IPS-18c (cell line): ENCODE data around the gene NECAB2.

ENCODE experiments used
- H3K4me3 ChIP-seq: 2 replicates; pipeline ENCODE4 v1.7.0; 2013; ENCODE audit warnings: low read depth, mild to moderate bottlenecking, low read length, moderate library complexity; ENCODE audit not compliant: insufficient read depth
- H3K9me3 ChIP-seq: one replicate; pipeline ENCODE4 v1.6.1; 2013; ENCODE audit warnings: mild to moderate bottlenecking, low read length, moderate library complexity; ENCODE audit not compliant: control insufficient read depth, insufficient read depth

Gene NECAB2

DNA sequence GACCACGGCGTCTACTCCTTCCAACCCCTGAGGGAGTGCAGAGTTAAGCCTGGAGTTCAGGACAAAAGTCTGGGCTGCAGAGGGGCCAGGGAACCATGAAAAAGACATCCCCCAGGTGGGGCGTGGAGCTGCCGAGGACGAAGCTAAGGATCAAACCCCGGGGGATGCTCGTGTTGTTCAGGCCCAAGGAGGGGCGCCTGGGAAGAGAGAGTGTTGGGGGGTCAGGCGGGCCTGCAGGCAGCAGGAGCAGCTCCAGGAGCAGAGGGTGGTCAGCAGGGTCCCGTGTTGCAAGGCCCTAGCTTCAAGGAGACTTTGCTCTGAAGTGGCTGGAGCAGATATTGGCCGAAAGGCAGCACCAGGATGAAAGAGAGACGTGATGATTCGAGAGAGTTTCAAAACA, 26.7 kb downstream of the NECAB2 start:
- Histone ChIP-seq H3K9me3 (no peaks in the 10 kb centered on the region), H3K4me3 (no peak overlapping the region)

DNA sequence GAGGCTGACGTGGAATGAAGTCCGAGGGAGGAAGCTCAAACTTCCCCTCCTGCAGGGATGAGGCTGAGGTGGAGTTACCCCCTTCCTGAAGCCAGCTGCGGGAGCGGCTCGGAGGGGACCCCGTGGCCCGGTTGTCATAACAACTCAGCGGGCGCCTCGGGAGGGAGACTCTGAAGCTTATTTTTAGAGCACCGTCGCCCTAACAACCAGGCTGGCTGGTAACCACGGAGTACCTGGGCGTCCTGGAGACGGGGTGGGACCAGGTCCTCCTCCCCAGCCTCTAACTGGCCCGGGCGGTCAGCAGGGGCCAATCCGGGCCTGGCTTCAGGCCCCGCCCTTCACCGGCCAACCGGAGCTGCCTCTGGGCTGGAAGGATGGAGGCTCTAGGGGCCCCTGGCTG, 27.7 kb downstream of the NECAB2 start:
- Histone ChIP-seq H3K4me3 (no peak overlapping the region), H3K9me3 (no peaks in the 10 kb centered on the region)

- H3K9me3 ChIP-seq = no peaks in the 10 kb centered on the region
- no peak overlapping the region for H3K4me3 ChIP-seq
Measured at GRCh38 chr16:83996481-83997252, 28.6 kb downstream of the NECAB2 start.

DNA sequence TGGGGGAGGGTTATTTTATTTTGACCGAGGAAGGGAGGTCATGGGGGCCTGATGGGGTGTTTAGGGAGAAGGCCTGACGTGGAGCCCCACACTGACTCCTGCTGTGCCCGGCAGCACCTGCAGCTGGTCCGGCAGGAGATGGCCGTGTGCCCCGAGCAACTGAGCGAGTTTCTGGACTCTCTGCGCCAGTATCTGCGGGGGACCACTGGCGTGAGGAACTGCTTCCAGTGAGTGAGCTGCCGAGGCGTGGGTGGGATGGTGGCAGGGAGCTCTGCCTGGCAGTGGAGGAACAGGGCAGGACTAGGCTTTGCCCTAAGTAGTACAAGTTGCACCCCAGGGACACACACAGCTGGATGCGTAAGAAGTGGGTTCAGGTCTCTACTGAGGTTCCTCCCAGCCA, 30.0 kb downstream of the NECAB2 start:
- no peak overlapping the region for H3K4me3 ChIP-seq
- no peaks in the 10 kb centered on the region for H3K9me3 ChIP-seq

- no peak overlapping the region for H3K4me3 ChIP-seq
- H3K9me3 ChIP-seq = no peaks in the 10 kb centered on the region
Measured at GRCh38 chr16:84000989-84001642, 33.1 kb downstream of the NECAB2 start.

DNA sequence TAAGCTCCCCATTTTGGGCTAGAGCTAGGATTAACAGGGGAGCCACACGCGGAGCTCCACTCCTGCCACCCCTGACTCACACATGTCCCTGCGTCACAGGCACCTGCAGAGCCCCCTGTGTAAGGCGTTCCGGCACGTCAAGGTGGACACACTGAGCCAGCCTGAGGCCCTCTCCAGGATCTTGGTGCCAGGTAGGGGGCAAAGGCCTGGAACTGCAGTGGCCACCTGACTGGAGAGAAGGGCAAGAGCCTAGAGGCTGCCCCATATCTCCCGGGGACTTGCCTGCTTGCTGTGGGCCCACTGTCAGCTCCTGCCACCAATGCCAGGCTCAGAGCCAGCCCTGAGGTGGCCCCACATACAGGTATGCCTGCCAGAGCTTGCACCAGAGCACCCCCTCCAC, 33.7 kb downstream of the NECAB2 start:
- Histone ChIP-seq H3K9me3 (no peaks in the 10 kb centered on the region), H3K4me3 (no peak overlapping the region)

GRCh38 chr16:84003038-84003437, 35.0 kb downstream of the NECAB2 start:
- no peak overlapping the region for H3K4me3 ChIP-seq
- H3K9me3 ChIP-seq = no peaks in the 10 kb centered on the region

DNA sequence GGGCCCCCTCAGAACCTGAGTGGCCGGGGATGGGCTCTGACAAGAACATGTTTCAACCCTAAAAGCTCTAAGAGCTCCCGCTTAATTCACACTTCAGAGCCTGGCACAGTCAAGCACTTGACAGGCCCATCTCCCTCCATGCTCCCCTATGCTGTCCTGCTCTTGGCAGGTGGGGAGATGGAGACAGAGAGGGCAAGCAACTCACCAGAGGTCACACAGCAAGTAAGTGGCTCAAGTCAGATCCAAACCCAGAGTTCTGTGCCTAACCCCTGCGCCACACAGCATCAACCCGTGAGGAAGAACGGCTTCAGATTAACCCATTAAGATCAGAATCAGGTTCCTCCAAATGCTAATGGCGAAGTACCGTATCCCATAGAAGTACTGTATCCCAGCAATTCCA, 36.4 kb downstream of the NECAB2 start:
- peaks cover 2% of the 10 kb centered on the region for H3K9me3 ChIP-seq
- no peak overlapping the region for H3K4me3 ChIP-seq

GRCh38 chr16:84005391-84005790, 37.3 kb downstream of the NECAB2 start:
- Histone ChIP-seq H3K9me3 (peaks cover 2% of the 10 kb centered on the region), H3K4me3 (no peak overlapping the region)

DNA sequence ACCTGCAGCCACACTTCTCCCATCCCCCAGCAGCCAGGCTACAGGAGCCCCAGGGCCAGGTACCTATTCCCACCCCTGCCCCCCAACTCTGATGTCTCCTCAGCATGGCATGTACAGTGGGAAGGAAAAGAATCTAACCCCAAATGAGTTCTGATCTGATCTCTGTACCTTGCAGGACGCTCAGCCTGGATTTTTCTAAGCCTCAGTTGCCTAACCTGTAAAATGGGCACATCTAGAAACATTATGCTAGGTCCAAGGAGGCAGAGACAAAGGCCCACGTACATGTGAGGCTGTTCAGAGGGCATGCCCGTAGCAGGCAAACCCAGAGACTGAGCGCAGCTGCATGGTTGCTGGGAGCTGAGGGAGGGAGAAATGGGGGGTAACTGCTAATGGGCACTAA, 39.5 kb downstream of the NECAB2 start:
- H3K4me3 ChIP-seq = no peak overlapping the region
- H3K9me3 ChIP-seq = peaks cover 2% of the 10 kb centered on the region

GRCh38 chr16:84007965-84008364, 39.9 kb downstream of the NECAB2 start:
- H3K4me3 ChIP-seq = no peak overlapping the region
- peaks cover 2% of the 10 kb centered on the region for H3K9me3 ChIP-seq

DNA sequence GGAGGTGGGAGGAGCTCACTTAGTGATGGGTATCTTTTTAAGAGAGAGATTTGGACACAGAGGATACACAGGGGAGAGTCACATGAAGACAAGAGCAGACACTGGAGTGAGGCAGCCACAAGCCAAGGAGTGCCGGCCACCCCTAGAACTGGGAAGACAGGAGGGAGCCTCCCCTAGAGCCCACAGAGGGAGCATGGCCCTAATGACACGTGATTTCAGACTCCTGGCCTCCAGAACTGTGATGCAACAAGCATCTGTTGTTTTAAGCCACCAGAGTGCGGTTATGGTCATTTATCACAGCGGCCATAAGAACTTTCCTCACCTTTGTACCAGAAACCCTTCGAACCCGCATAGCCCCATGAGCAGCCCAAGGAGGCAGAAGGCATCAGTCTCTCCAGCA, 41.2 kb downstream of the NECAB2 start:
- H3K4me3 ChIP-seq = no peak overlapping the region
- peaks cover 2% of the 10 kb centered on the region for H3K9me3 ChIP-seq

- Histone ChIP-seq H3K9me3 (peaks cover 2% of the 10 kb centered on the region), H3K4me3 (no peak overlapping the region)
Measured at GRCh38 chr16:84013787-84014569, 45.9 kb downstream of the NECAB2 start.

DNA sequence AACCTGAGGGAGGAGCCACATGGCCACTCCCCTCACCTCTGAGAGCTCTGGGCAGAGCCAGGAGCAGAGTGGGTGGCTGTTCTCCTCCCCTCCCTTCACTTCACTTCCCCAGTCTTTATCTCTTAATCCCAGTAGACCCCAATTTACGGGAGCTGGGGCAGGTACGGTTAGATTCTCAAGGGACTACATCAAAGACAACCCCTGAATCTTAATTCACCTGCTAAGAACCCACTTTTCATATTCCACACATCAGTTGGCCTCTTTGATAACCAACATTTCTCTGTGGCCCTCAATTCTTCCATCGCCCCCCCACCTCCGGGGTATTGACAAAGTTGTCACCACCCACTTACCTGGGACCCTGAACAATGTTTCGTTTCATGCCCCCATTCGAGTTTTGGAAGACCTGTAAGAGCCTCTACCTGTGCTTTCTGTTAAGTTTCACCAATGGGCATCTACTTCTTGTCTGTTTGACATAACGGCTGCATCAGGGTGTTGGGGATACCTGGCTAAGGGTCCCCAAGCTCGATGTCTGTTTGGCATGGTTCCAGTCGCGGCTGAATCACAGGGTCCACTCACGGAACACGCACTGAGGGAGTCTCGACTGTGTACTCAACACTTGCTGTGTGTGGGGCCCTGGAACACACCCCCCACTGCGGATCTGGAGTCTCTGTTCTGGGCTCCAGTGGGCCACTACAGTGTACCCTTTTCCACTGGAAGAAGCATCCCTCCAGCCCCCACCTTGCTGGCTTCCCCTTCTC, 46.7 kb downstream of the NECAB2 start:
- no peaks in the 10 kb centered on the region for H3K9me3 ChIP-seq
- no peak overlapping the region for H3K4me3 ChIP-seq

DNA sequence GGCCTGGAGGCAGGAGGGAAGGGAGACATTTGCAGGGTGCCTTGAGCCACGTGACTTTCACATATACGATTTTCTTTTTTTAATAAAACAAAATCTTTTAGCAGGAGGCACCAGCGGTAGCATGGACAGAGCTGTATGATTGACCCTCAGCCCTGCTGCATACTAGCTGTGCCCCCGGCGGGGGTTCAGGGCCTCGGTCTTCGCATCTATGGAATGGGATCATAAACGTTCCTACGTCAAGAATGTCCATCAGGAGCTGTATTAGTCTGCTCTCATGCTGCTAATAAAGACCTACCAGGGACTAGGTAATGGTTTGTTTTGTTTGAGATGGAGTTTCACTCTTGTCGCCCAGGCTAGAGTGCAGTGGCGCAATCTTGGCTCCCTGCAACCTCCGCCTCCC, 47.4 kb downstream of the NECAB2 start:
- Histone ChIP-seq H3K4me3 (no peak overlapping the region), H3K9me3 (no peaks in the 10 kb centered on the region)

DNA sequence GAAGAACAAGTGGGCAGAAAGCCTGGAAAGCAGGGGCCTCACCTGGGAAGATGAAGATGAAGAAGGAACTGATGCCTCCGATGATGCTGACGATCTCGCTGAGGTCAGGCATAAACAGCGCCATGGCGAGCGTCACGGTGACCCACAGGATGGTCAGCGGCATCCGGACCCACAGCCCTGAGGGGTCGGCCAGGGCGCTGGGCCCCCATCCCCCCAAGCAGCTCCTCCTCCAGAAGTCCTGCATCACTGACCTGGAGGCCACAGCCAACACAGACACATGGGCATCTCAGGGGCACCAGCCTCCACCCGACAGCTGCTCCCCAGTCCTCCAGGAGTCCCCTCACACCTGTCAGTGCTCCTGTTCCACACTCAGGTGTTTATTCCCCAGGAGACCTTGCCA, 48.4 kb downstream of the NECAB2 start:
- no peak overlapping the region for H3K4me3 ChIP-seq
- peaks cover 3% of the 10 kb centered on the region for H3K9me3 ChIP-seq

DNA sequence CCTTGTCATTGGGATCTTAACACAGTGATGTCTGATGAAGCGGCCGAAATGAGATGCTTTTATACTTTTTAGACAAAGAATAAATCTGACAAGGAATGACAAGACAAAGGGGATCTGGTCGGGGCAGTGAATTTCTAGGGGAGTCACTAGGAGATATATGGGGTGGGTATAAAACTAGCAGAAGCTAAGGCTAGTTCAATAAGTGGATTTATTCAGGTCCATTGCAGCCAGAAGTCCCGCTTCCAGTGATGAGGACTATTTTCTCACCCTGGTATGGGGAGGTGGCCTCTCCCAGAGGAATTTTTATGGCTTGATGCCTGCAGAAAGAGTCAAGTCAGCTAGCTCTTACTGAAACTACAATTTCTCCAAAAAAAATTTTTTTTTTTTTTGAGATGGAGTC, 50.7 kb downstream of the NECAB2 start:
- H3K9me3 ChIP-seq = peaks cover 5% of the 10 kb centered on the region
- no peak overlapping the region for H3K4me3 ChIP-seq
